Measurements from ENCODE around the gene MARCHF11.

- TF ChIP-seq POLR2AphosphoS5 (IDR thresholded peaks at IDR 0.05; ENCODE audit: borderline replicate concordance, low read depth, low read length) = no peak
- TF ChIP-seq EZH2 (IDR thresholded peaks at IDR 0.05) = no peak
Observed at GRCh38 chr5:16192311-16192710, 12.7 kb upstream of the MARCHF11 start.

All from SK-N-MC (cell line).